Subcutaneous adipose tissue (tissue), 4 donors: ENCODE measurements around the gene HTR6. TPM values are rescaled to one million over a fixed set of nuclear protein-coding genes. Genes with fewer than 3 reads are reported as not detected.

ENCODE experiments used
- total RNA-seq, 4 donors: library from RNA; depleted of rRNA; stranded (reverse); fragments of >200 nt; gene quantifications; one replicate each; pipeline ENCODE4 v1.1.0, GENCODE V29; 2016
- TF ChIP-seq, protein P1 (sequence below): fragments of 450-650 bp; IDR thresholded peaks from one replicate; pipeline ENCODE4 v1.5.1; 2016; ENCODE audit warnings: low read depth, mild to moderate bottlenecking, control low read depth, antibody characterized with exemption, moderate library complexity

The HTR6 gene
- total RNA-seq, 4 donors from 2014 or later: not detected

DNA sequence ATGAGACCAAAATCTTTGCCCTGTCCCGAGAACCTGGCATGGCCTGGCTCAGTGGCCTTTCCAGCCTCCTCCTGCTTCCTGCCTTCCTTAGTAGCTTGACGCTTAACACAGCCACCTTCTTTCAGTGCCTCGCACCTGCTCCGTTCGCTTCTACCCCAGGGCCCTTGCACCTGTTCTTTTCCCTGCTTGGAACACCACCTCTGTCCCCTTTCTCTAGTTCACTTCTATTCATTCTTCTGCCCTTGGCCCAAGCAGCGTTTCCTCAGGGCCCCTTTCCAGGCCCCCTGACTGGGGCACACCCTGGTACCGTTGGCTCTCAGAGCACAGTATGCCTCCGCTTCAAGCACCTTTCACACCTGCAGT is 9.0 kb upstream of the HTR6 start:
- TF ChIP-seq, protein P1, sequence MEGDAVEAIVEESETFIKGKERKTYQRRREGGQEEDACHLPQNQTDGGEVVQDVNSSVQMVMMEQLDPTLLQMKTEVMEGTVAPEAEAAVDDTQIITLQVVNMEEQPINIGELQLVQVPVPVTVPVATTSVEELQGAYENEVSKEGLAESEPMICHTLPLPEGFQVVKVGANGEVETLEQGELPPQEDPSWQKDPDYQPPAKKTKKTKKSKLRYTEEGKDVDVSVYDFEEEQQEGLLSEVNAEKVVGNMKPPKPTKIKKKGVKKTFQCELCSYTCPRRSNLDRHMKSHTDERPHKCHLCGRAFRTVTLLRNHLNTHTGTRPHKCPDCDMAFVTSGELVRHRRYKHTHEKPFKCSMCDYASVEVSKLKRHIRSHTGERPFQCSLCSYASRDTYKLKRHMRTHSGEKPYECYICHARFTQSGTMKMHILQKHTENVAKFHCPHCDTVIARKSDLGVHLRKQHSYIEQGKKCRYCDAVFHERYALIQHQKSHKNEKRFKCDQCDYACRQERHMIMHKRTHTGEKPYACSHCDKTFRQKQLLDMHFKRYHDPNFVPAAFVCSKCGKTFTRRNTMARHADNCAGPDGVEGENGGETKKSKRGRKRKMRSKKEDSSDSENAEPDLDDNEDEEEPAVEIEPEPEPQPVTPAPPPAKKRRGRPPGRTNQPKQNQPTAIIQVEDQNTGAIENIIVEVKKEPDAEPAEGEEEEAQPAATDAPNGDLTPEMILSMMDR: no peak

DNA sequence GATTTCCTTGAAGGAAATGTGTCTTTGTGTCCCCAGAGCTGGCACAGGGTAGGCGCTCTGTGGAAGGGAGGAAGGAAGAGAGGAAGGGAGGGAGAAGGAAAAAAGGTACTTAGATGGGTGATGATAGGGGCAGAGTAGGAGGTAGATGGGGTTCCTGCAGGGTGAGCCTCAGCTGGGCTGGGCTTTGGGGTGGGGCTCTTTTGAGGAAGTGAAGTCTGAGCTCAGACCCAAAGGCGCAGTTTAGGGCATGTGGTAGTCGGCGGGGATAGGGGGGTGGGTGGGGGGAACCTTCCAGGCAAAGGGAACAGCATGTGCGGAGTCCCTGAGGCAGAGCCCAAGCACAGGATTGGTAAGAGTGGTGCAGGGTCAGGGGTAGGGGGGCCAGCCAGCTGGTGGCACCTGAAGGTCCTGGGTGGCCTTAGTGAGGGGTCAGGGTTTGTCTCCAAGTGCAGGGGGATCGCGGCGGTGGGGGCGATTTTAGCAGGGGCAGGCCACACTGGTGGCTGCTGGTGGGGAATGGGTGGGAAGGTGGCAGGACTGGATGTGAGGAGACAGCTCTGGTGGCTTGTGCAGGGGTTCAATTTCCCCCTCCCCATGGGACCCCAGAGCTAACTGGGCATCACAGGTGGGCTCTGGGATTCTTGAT is 8.4 kb upstream of the HTR6 start:
- TF ChIP-seq, protein P1: no peak

DNA sequence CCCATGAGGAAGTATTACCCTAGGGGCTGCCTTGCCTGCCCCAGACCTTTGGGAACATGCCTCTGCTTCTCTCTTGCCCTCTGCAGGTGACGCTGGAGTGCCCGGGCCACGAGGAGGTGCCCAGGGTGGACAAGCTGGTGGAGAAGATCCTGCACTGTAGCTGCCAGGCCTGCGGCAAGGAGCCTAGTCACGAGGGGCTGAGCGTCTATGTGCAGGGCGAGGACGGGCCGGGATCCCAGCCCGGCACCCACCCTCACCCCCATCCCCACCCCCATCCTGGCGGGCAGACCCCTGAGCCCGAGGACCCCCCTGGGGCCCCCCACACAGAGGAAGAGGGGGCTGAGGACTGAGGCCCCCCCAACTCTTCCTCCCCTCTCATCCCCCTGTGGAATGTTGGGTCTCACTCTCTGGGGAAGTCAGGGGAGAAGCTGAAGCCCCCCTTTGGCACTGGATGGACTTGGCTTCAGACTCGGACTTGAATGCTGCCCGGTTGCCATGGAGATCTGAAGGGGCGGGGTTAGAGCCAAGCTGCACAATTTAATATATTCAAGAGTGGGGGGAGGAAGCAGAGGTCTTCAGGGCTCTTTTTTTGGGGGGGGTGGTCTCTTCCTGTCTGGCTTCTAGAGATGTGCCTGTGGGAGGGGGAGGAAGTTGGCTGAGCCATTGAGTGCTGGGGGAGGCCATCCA is 7.8 kb upstream of the HTR6 start:
- TF ChIP-seq, protein P1: no peak

DNA sequence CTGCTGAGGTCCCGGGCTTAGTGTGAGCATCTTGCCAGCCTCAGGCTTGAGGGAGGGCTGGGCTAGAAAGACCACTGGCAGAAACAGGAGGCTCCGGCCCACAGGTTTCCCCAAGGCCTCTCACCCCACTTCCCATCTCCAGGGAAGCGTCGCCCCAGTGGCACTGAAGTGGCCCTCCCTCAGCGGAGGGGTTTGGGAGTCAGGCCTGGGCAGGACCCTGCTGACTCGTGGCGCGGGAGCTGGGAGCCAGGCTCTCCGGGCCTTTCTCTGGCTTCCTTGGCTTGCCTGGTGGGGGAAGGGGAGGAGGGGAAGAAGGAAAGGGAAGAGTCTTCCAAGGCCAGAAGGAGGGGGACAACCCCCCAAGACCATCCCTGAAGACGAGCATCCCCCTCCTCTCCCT is 7.2 kb upstream of the HTR6 start:
- TF ChIP-seq, protein P1: no peak

DNA sequence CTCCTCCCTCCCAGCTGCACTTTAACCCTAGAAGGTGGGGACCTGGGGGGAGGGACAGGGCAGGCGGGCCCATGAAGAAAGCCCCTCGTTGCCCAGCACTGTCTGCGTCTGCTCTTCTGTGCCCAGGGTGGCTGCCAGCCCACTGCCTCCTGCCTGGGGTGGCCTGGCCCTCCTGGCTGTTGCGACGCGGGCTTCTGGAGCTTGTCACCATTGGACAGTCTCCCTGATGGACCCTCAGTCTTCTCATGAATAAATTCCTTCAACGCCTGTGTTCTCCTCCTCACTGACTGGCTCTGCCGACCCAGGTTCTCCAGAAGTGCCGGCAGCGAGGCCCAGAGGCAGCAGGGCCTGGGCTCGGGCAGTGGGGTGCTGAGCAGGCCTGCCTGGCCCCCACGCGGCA is 6.5 kb upstream of the HTR6 start:
- TF ChIP-seq, protein P1: no peak

DNA sequence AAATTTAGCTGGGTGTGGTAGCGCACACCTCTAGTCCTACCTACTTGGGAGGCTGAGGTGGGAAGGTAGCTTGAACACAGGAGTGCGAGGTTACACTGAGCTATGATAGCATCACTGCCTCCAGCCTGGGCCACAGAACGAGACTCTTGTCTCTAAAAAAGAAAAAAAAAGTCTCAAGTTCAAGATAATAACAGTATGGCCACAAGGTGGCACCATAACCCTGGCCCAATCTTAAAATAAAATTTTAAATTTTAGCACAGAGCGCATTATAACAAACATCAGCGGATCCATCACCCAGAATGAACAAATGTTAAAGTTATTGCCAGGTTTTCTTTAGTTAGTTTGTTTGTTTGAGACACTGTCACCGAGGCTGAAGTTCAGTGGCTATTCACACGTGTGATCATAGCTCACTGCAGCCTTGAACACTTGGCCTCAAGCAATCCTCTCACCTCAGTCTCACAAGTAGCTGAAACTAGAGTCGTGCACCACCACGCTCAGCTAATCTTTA is 2.9 kb upstream of the HTR6 start:
- TF ChIP-seq, protein P1: no peak

DNA sequence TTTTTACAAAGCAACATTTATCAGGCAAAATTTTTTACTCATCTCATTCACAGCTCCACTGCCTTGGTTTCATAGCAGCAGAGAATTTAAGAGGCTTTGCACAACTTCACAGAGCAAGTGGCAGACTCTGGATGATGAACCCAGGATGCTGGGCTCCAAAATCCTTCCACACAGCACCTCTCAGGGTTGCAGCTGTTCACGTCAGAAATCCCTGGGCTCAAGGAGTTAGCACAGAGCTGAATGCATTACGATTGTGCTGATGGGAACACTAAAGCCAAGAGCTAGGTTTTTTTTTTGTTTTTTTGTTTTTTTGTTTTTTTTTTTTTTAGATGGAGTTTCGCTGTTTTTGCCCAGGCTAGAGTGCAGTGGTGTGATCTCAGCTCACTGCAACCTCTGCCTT is 2.4 kb upstream of the HTR6 start:
- TF ChIP-seq, protein P1: no peak
